BLaER1 treated with 17β-estradiol and CSF1 and Interleukin-3, amounts not matched to agents 10 nM and 100 nM (cell line): ENCODE data around the gene USH2A.

Experiments used
- H3K27ac ChIP-seq, 11 experiments: shearing (Covaris generic); formaldehyde crosslinking; 2 replicates each; pipeline ENCODE4 v1.8.1; 2022
- H3K27me3 ChIP-seq, 11 experiments: shearing (Covaris generic); formaldehyde crosslinking; 2 replicates each; pipeline ENCODE4 v1.8.1; 2022
- H3K36me3 ChIP-seq, 11 experiments: shearing (Covaris generic); formaldehyde crosslinking; 2 replicates each; pipeline ENCODE4 v1.8.1; 2022
- H3K4me1 ChIP-seq, 10 experiments: shearing (Covaris generic); formaldehyde crosslinking; 2 replicates each; pipeline ENCODE4 v1.8.1; 2022
- H3K4me2 ChIP-seq, 11 experiments: shearing (Covaris generic); formaldehyde crosslinking; 2 replicates each; pipeline ENCODE4 v1.8.1; 2022
- H3K4me3 ChIP-seq, 10 experiments: shearing (Covaris generic); formaldehyde crosslinking; 2 replicates each; pipeline ENCODE4 v1.8.1; 2022
- H3K9ac ChIP-seq, 11 experiments: shearing (Covaris generic); formaldehyde crosslinking; 2 replicates each; pipeline ENCODE4 v1.8.1; 2022
- H3K9me3 ChIP-seq, 11 experiments: shearing (Covaris generic); formaldehyde crosslinking; replicated peaks in 1 of 11; 2 replicates each; pipeline ENCODE4 v1.8.1; 2022
- H4K20me1 ChIP-seq, 11 experiments: shearing (Covaris generic); formaldehyde crosslinking; 2 replicates each; pipeline ENCODE4 v1.8.1; 2022
- Cebpa-rat ChIP-seq, 11 experiments: shearing (Covaris generic); IDR thresholded peaks; 2 replicates each; pipeline ENCODE4 v1.8.1; 2022

Gene USH2A

GRCh38 chr1:215625949-215626348 is 797.3 kb downstream of the USH2A start:
- TF ChIP-seq Cebpa-rat (IDR thresholded peaks at IDR 0.05), result no peak
- no peak overlapping the region for H3K4me3 ChIP-seq

GRCh38 chr1:215623162-215623561 is 800.1 kb downstream of the USH2A start:
- Histone ChIP-seq H3K4me3 (no peak overlapping the region), H3K36me3 (peaks cover 25 to 61% (median 47%) of the 10 kb centered on the region in 11 experiments), H3K4me2 (no peak overlapping the region), H3K27ac (no peak overlapping the region), H3K27me3 (no peaks in the 10 kb centered on the region), H3K9ac (no peak overlapping the region), H3K9me3 (0 out of 22 replicates have a peak, but pooled peaks cover 0 to 5% (median 0%) of the 10 kb centered on the region in 11 experiments), H4K20me1 (no peaks in the 10 kb centered on the region; a peak in 1 of 22 replicates), H3K4me1 (no peaks in the 10 kb centered on the region)
- TF ChIP-seq Cebpa-rat (IDR thresholded peaks at IDR 0.05), result no peak

More at GRCh38 chr1:215625949-215626348, 797.3 kb downstream of the USH2A start:
- H3K36me3 ChIP-seq, result peaks cover 6 to 33% (median 21%) of the 10 kb centered on the region in 11 experiments; a peak in 18 of 22 replicates
- H3K4me2 ChIP-seq, result no peak overlapping the region
- no peak overlapping the region for H3K9ac ChIP-seq
- no peaks in the 10 kb centered on the region for H3K4me1 ChIP-seq
- no peak overlapping the region for H3K27ac ChIP-seq
- 0 out of 22 replicates have a peak, but pooled peaks cover 0 to 5% (median 0%) of the 10 kb centered on the region in 11 experiments for H3K9me3 ChIP-seq
- no peaks in the 10 kb centered on the region for H3K27me3 ChIP-seq
- H4K20me1 ChIP-seq, result no peaks in the 10 kb centered on the region; a peak in 1 of 22 replicates

GRCh38 chr1:215617979-215618378 is 805.3 kb downstream of the USH2A start:
- peaks cover 63 to 99% (median 86%) of the 10 kb centered on the region in 11 experiments for H3K36me3 ChIP-seq
- no peak overlapping the region for H3K27ac ChIP-seq
- no peak overlapping the region for H3K9ac ChIP-seq
- H3K4me3 ChIP-seq, result no peak overlapping the region
- no peaks in the 10 kb centered on the region for H3K27me3 ChIP-seq
- peaks cover 7 to 13% (median 8%) of the 10 kb centered on the region in 11 experiments; a peak in 19 of 22 replicates for H3K9me3 ChIP-seq
- no peak overlapping the region for H3K4me2 ChIP-seq
- peaks cover 0 to 10% (median 0%) of the 10 kb centered on the region in 11 experiments; a peak in 3 of 22 replicates for H4K20me1 ChIP-seq
- no peak for TF ChIP-seq Cebpa-rat (IDR thresholded peaks at IDR 0.05)
- H3K4me1 ChIP-seq, result no peaks in the 10 kb centered on the region

GRCh38 chr1:215612391-215612790 is 810.9 kb downstream of the USH2A start:
- Histone ChIP-seq H3K27ac (no peak overlapping the region), H3K4me2 (no peak overlapping the region), H3K9me3 (peaks cover 9 to 16% (median 11%) of the 10 kb centered on the region in 11 experiments; a peak in 19 of 22 replicates), H4K20me1 (peaks cover 0 to 10% (median 0%) of the 10 kb centered on the region in 11 experiments; a peak in 3 of 22 replicates), H3K27me3 (no peaks in the 10 kb centered on the region), H3K4me3 (no peak overlapping the region), H3K4me1 (peaks cover 0 to 4% (median 0%) of the 10 kb centered on the region in 10 experiments; a peak in 3 of 20 replicates), H3K36me3 (peaks cover 73 to 98% (median 86%) of the 10 kb centered on the region in 11 experiments), H3K9ac (no peak overlapping the region)
- TF ChIP-seq Cebpa-rat (IDR thresholded peaks at IDR 0.05), result no peak

GRCh38 chr1:215608646-215609045 is 814.6 kb downstream of the USH2A start:
- TF ChIP-seq Cebpa-rat (IDR thresholded peaks at IDR 0.05), result no peak
- H3K4me1 ChIP-seq, result peaks cover 0 to 4% (median 0%) of the 10 kb centered on the region in 10 experiments; a peak in 3 of 20 replicates
- H3K4me3 ChIP-seq, result no peak overlapping the region
- H3K4me2 ChIP-seq, result no peak overlapping the region
- peaks cover 7 to 14% (median 10%) of the 10 kb centered on the region in 11 experiments; a peak in 19 of 22 replicates for H3K9me3 ChIP-seq
- peaks cover 57 to 89% (median 72%) of the 10 kb centered on the region in 11 experiments for H3K36me3 ChIP-seq
- H3K27me3 ChIP-seq, result no peaks in the 10 kb centered on the region
- H4K20me1 ChIP-seq, result peaks cover 0 to 12% (median 4%) of the 10 kb centered on the region in 11 experiments; a peak in 5 of 22 replicates
- H3K9ac ChIP-seq, result no peak overlapping the region
- no peak overlapping the region for H3K27ac ChIP-seq

GRCh38 chr1:215607412-215607811 is 815.8 kb downstream of the USH2A start:
- Histone ChIP-seq H3K4me1 (peaks cover 0 to 3% (median 0%) of the 10 kb centered on the region in 10 experiments; a peak in 3 of 20 replicates), H3K36me3 (peaks cover 55 to 89% (median 72%) of the 10 kb centered on the region in 11 experiments), H3K4me2 (no peak overlapping the region), H3K9me3 (peaks cover 0 to 3% (median 0%) of the 10 kb centered on the region in 11 experiments; a peak in 1 of 22 replicates), H3K9ac (no peak overlapping the region), H4K20me1 (peaks cover 0 to 12% (median 3%) of the 10 kb centered on the region in 11 experiments; a peak in 5 of 22 replicates), H3K27me3 (no peaks in the 10 kb centered on the region), H3K27ac (no peak overlapping the region), H3K4me3 (no peak overlapping the region)
- TF ChIP-seq Cebpa-rat (IDR thresholded peaks at IDR 0.05), result no peak

- Histone ChIP-seq H3K4me1 (no peaks in the 10 kb centered on the region), H3K36me3 (peaks cover 49 to 89% (median 72%) of the 10 kb centered on the region in 11 experiments), H3K27me3 (no peaks in the 10 kb centered on the region), H3K9ac (no peak overlapping the region), H3K27ac (no peak overlapping the region), H3K9me3 (no peaks in the 10 kb centered on the region), H3K4me3 (no peak overlapping the region), H4K20me1 (peaks cover 0 to 12% (median 3%) of the 10 kb centered on the region in 11 experiments; a peak in 5 of 22 replicates), H3K4me2 (no peak overlapping the region)
- TF ChIP-seq Cebpa-rat (IDR thresholded peaks at IDR 0.05), result no peak
Measured at GRCh38 chr1:215606564-215607168, 816.6 kb downstream of the USH2A start.

- H3K27me3 ChIP-seq, result no peaks in the 10 kb centered on the region
- peaks cover 0 to 12% (median 3%) of the 10 kb centered on the region in 11 experiments; a peak in 5 of 22 replicates for H4K20me1 ChIP-seq
- H3K4me2 ChIP-seq, result no peak overlapping the region
- peaks cover 49 to 89% (median 75%) of the 10 kb centered on the region in 11 experiments for H3K36me3 ChIP-seq
- H3K9ac ChIP-seq, result no peak overlapping the region; a peak in 1 of 22 replicates
- H3K4me1 ChIP-seq, result no peaks in the 10 kb centered on the region
- no peak for TF ChIP-seq Cebpa-rat (IDR thresholded peaks at IDR 0.05)
- H3K27ac ChIP-seq, result no peak overlapping the region
- H3K9me3 ChIP-seq, result no peaks in the 10 kb centered on the region
- H3K4me3 ChIP-seq, result no peak overlapping the region
Measured at GRCh38 chr1:215606036-215606435, 817.2 kb downstream of the USH2A start.

GRCh38 chr1:215605011-215605621 is 818.1 kb downstream of the USH2A start:
- no peak overlapping the region for H3K9ac ChIP-seq
- H4K20me1 ChIP-seq, result peaks cover 0 to 12% (median 3%) of the 10 kb centered on the region in 11 experiments; a peak in 5 of 22 replicates
- TF ChIP-seq Cebpa-rat (IDR thresholded peaks at IDR 0.05), result no peak
- H3K27me3 ChIP-seq, result no peaks in the 10 kb centered on the region
- peaks cover 49 to 89% (median 78%) of the 10 kb centered on the region in 11 experiments for H3K36me3 ChIP-seq
- H3K27ac ChIP-seq, result no peak overlapping the region
- no peaks in the 10 kb centered on the region for H3K9me3 ChIP-seq
- peaks cover 0 to under 1% (median 0%) of the 10 kb centered on the region in 10 experiments; a peak in 2 of 20 replicates for H3K4me1 ChIP-seq
- no peak overlapping the region for H3K4me2 ChIP-seq
- H3K4me3 ChIP-seq, result no peak overlapping the region
